Esophagus (tissue), 2 donors: ENCODE measurements around the gene TSHZ3. TPM values are rescaled to one million over a fixed set of nuclear protein-coding genes. Genes with fewer than 3 reads are reported as not detected.

Source experiments
- H3K27ac ChIP-seq, 2 donors: one replicate each; pipeline ENCODE4 v1.5.1; 2013; ENCODE audit warnings: low read depth in 2 of 2, mild to moderate bottlenecking in 2 of 2, inconsistent platforms in 1 of 2, low read length in 1 of 2, moderate library complexity in 1 of 2
- H3K27me3 ChIP-seq, 2 donors: one replicate each; pipeline ENCODE4 v1.6.1; 2013; ENCODE audit warnings: low read length in 2 of 2, control low read depth in 1 of 2, mild to moderate bottlenecking in 1 of 2; ENCODE audit not compliant: insufficient read depth in 2 of 2, control insufficient read depth in 1 of 2
- H3K36me3 ChIP-seq, 2 donors: one replicate each; pipeline ENCODE4 v1.6.1; 2013; ENCODE audit warnings: low read length in 1 of 2; ENCODE audit not compliant: control insufficient read depth in 2 of 2, insufficient read depth in 2 of 2
- H3K4me1 ChIP-seq, 2 donors: one replicate each; pipeline ENCODE4 v1.6.1; 2013; ENCODE audit warnings: low read length in 1 of 2; ENCODE audit not compliant: control insufficient read depth in 2 of 2, insufficient read depth in 2 of 2
- H3K4me3 ChIP-seq, 2 donors: one replicate each; pipeline ENCODE4 v1.5.1; 2013; ENCODE audit warnings: low read length in 2 of 2, mild to moderate bottlenecking in 2 of 2, low read depth in 1 of 2, moderate library complexity in 1 of 2
- H3K9me3 ChIP-seq, 2 donors: one replicate each; pipeline ENCODE4 v1.6.1; 2013; ENCODE audit warnings: mild to moderate bottlenecking in 2 of 2, low read depth in 1 of 2, low read length in 1 of 2, moderate library complexity in 1 of 2; ENCODE audit not compliant: control insufficient read depth in 2 of 2, insufficient read depth in 1 of 2
- WGBS, 2 donors: extraction: QIAGEN DNeasy Blood & Tissue Kit; methylation state at CpG; one replicate each; pipeline ENCODE4 v1.1.7; 2013; 5-methylcytosine and 5-hydroxymethylcytosine counted together
- polyA plus RNA-seq, 2 donors: library from polyadenylated mRNA; stranded (reverse); fragments of 200-250 nt; gene quantifications; one replicate each; pipeline ENCODE4 v1.2.3, GENCODE V29; 2013
- donor health status: healthy with polysubstance abuse.
- donor health status: Bipolar disorder and iron deficiency.

Gene TSHZ3
- polyA plus RNA-seq, 2 donors = 1.2 to 1.9 TPM

GRCh38 chr19:31380854-31381253 lies 31.6 kb upstream of the TSHZ3 start:
- Histone ChIP-seq H3K27ac (no peak overlapping the region), H3K4me1 (no peaks in the 10 kb centered on the region), H3K9me3 (no peaks in the 10 kb centered on the region), H3K4me3 (no peak overlapping the region), H3K36me3 (no peaks in the 10 kb centered on the region), H3K27me3 (no peaks in the 10 kb centered on the region)
- 92% methylated on average over 6 of the region's 6 CpGs for WGBS, 2 donors

GRCh38 chr19:31378404-31378803 lies 29.2 kb upstream of the TSHZ3 start:
- 26 to 31% methylated on average over 4 of the region's 4 CpGs for WGBS, 2 donors

GRCh38 chr19:31377736-31378135 lies 28.5 kb upstream of the TSHZ3 start:
- Histone ChIP-seq H3K27ac (no peak overlapping the region), H3K9me3 (no peaks in the 10 kb centered on the region)
- 86 to 87% methylated on average over 1 of the region's 1 CpG for WGBS, 2 donors

More at GRCh38 chr19:31378404-31378803, 29.2 kb upstream of the TSHZ3 start:
- no peaks in the 10 kb centered on the region for H3K9me3 ChIP-seq
- no peaks in the 10 kb centered on the region for H3K36me3 ChIP-seq
- H3K27ac ChIP-seq = no peak overlapping the region
- H3K4me1 ChIP-seq = no peaks in the 10 kb centered on the region
- no peaks in the 10 kb centered on the region for H3K27me3 ChIP-seq
- no peak overlapping the region for H3K4me3 ChIP-seq

GRCh38 chr19:31372246-31372781 lies 23.1 kb upstream of the TSHZ3 start:
- Histone ChIP-seq H3K36me3 (no peaks in the 10 kb centered on the region), H3K27me3 (no peaks in the 10 kb centered on the region), H3K4me1 (no peaks in the 10 kb centered on the region), H3K27ac (no peak overlapping the region), H3K4me3 (no peak overlapping the region), H3K9me3 (no peaks in the 10 kb centered on the region)
- WGBS, 2 donors = 72 to 80% methylated on average over 2 of the region's 2 CpGs

More at GRCh38 chr19:31377736-31378135, 28.5 kb upstream of the TSHZ3 start:
- Histone ChIP-seq H3K27me3 (no peaks in the 10 kb centered on the region), H3K4me1 (no peaks in the 10 kb centered on the region), H3K36me3 (no peaks in the 10 kb centered on the region), H3K4me3 (no peak overlapping the region)

- no peaks in the 10 kb centered on the region for H3K9me3 ChIP-seq
- H3K4me3 ChIP-seq = no peak overlapping the region
- 65 to 72% methylated on average over 5 of the region's 5 CpGs for WGBS, 2 donors
- no peaks in the 10 kb centered on the region for H3K36me3 ChIP-seq
- no peaks in the 10 kb centered on the region for H3K4me1 ChIP-seq
- H3K27me3 ChIP-seq = no peaks in the 10 kb centered on the region
- H3K27ac ChIP-seq = no peak overlapping the region
These were observed 21.0 kb upstream of the TSHZ3 start for GRCh38 chr19:31370216-31370615.

- Histone ChIP-seq H3K36me3 (no peaks in the 10 kb centered on the region), H3K27me3 (no peaks in the 10 kb centered on the region), H3K9me3 (no peaks in the 10 kb centered on the region), H3K27ac (no peak overlapping the region), H3K4me3 (no peak overlapping the region), H3K4me1 (no peaks in the 10 kb centered on the region)
- 73 to 76% methylated on average over 3 of the region's 3 CpGs for WGBS, 2 donors
These were observed 15.7 kb upstream of the TSHZ3 start for GRCh38 chr19:31364963-31365362.

- no peaks in the 10 kb centered on the region for H3K27me3 ChIP-seq
- WGBS, 2 donors = 84 to 89% methylated on average over 5 of the region's 5 CpGs
- H3K4me1 ChIP-seq = no peaks in the 10 kb centered on the region
- H3K36me3 ChIP-seq = no peaks in the 10 kb centered on the region
- no peaks in the 10 kb centered on the region for H3K9me3 ChIP-seq
- H3K27ac ChIP-seq = no peak overlapping the region
- H3K4me3 ChIP-seq = no peak overlapping the region
These were observed 12.5 kb upstream of the TSHZ3 start for GRCh38 chr19:31361728-31362127.

- 46 to 57% methylated on average over 10 of the region's 10 CpGs for WGBS, 2 donors
- no peaks in the 10 kb centered on the region for H3K9me3 ChIP-seq
- no peak overlapping the region for H3K27ac ChIP-seq
- no peaks in the 10 kb centered on the region for H3K36me3 ChIP-seq
- H3K27me3 ChIP-seq = peaks cover 0 to 3% of the 10 kb centered on the region in 2 donors
- H3K4me3 ChIP-seq = no peak overlapping the region
- H3K4me1 ChIP-seq = peaks cover 0 to 6% of the 10 kb centered on the region in 2 donors
These were observed 8.1 kb upstream of the TSHZ3 start for GRCh38 chr19:31357315-31357673.

- H3K27ac ChIP-seq = no peak overlapping the region
- H3K4me1 ChIP-seq = peaks cover 0 to 8% of the 10 kb centered on the region in 2 donors
- no peaks in the 10 kb centered on the region for H3K9me3 ChIP-seq
- 17 to 23% methylated on average over 33 of the region's 33 CpGs for WGBS, 2 donors
- H3K4me3 ChIP-seq = no peak overlapping the region
- peaks cover 0 to 3% of the 10 kb centered on the region in 2 donors for H3K27me3 ChIP-seq
- H3K36me3 ChIP-seq = no peaks in the 10 kb centered on the region
These were observed 7.5 kb upstream of the TSHZ3 start for GRCh38 chr19:31356587-31357314.
